OCI-LY7 (cell line): Measurements from ENCODE around the gene CNIH3.

Source experiments
- EZH2phosphoT487 ChIP-seq: fragments of 200-600 bp; sonication (generic); IDR thresholded peaks from 2 replicates; pipeline ENCODE4 v1.6.1; 2018; ENCODE audit warnings: low read depth, borderline replicate concordance, mild to moderate bottlenecking, mixed run types, antibody characterized with exemption, low read length, moderate library complexity, mixed read lengths
- TF ChIP-seq, protein P1 (sequence below): fragments of 200-600 bp; sonication (generic); conservative IDR thresholded peaks from 2 replicates; pipeline ENCODE4 v1.5.1; 2014; ENCODE audit warnings: mild to moderate bottlenecking, antibody characterized with exemption, low read length, moderate library complexity, mixed read lengths

DNA sequence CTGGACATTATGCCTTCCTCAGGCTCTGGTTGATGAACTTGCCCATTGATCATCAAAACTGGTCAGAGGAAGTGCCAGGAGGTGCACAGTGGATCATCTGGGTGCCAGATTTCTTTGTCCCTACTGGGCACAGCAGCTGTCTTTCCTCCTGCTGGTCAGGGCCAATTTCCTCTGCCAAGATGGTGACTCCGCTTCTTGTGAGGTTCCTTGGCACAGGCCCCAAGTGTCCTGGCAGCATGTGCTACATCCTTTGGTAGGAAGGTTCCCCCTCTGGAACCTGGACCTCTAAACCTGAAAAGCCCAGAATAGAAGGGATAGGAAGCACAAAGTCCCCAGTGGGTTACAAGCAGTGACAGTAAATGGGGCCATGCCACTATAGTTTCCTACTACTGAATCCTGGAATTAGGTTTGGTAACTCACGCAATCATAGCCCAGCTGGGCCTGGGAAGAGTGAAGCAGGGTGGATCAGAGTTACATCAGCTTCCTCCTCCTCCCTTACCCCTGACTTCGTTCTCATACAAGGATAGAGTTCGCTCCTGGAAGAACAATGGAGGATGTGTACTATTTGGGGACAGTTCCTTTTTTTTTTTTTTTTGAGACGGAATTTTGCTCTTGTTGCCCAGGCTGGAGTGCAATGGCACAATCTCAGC, 147.1 kb downstream of the CNIH3 start:
- TF ChIP-seq, protein P1, sequence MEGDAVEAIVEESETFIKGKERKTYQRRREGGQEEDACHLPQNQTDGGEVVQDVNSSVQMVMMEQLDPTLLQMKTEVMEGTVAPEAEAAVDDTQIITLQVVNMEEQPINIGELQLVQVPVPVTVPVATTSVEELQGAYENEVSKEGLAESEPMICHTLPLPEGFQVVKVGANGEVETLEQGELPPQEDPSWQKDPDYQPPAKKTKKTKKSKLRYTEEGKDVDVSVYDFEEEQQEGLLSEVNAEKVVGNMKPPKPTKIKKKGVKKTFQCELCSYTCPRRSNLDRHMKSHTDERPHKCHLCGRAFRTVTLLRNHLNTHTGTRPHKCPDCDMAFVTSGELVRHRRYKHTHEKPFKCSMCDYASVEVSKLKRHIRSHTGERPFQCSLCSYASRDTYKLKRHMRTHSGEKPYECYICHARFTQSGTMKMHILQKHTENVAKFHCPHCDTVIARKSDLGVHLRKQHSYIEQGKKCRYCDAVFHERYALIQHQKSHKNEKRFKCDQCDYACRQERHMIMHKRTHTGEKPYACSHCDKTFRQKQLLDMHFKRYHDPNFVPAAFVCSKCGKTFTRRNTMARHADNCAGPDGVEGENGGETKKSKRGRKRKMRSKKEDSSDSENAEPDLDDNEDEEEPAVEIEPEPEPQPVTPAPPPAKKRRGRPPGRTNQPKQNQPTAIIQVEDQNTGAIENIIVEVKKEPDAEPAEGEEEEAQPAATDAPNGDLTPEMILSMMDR = no peak
- no peak for TF ChIP-seq EZH2phosphoT487
